ENCODE measurements around the gene MAP2K7.
"Not testable (repeated sequence)": the region's sequence is repeated elsewhere in the genome, so short reads cannot be mapped to it uniquely, and the experiment has no call there.

MAP2K7 gene

GRCh38 chr19:7903244-7904073, at the start of gene MAP2K7:
Gene MAP2K7 (plus strand): TSS chr19:7903877. CDS start chr19:7903945, 68 bp downstream.
- peak; percentile 99 for DNase-seq

GRCh38 chr19:7855426-7856108, 48.1 kb upstream of the MAP2K7 start:
- no peak for DNase-seq

- no peak for DNase-seq
These were observed 47.5 kb upstream of the MAP2K7 start for GRCh38 chr19:7856109-7856591.

- no peak for DNase-seq
These were observed 46.7 kb upstream of the MAP2K7 start for GRCh38 chr19:7856679-7857663.

- no peak for DNase-seq
These were observed 46.0 kb upstream of the MAP2K7 start for GRCh38 chr19:7857727-7858108.

- peak; percentile 90 for DNase-seq
These were observed 45.4 kb upstream of the MAP2K7 start for GRCh38 chr19:7858109-7858770.

GRCh38 chr19:7859087-7859486, 44.6 kb upstream of the MAP2K7 start:
- not testable (repeated sequence) for DNase-seq

GRCh38 chr19:7859831-7860713, 43.6 kb upstream of the MAP2K7 start:
- no peak for DNase-seq

- no peak for DNase-seq
These were observed 42.7 kb upstream of the MAP2K7 start for GRCh38 chr19:7860714-7861618.

GRCh38 chr19:7861619-7862412, 41.9 kb upstream of the MAP2K7 start:
- DNase-seq: no peak

- peak; percentile 96 for DNase-seq
These were observed 41.2 kb upstream of the MAP2K7 start for GRCh38 chr19:7862413-7862951.

- peak; percentile 67 for DNase-seq
These were observed 40.3 kb upstream of the MAP2K7 start for GRCh38 chr19:7863157-7863970.

GRCh38 chr19:7863971-7864689, 39.5 kb upstream of the MAP2K7 start:
- no peak for DNase-seq

GRCh38 chr19:7864690-7865074, 39.0 kb upstream of the MAP2K7 start:
- no peak for DNase-seq

GRCh38 chr19:7865262-7865911, 38.3 kb upstream of the MAP2K7 start:
- DNase-seq: no peak

GRCh38 chr19:7866399-7867091, 37.1 kb upstream of the MAP2K7 start:
- peak; percentile 54 for DNase-seq

All from islet precursor cell (in vitro differentiated cells).